Hindlimb muscle (tissue), 1 donor: ENCODE data around the gene CEP350. TPM values are rescaled to one million over a fixed set of nuclear protein-coding genes. Genes with fewer than 3 reads are reported as not detected.
"Not testable (repeated sequence)": the region's sequence is repeated elsewhere in the genome, so short reads cannot be mapped to it uniquely, and the experiment has no call there.

Experiments
- DNase-seq: peaks from one replicate; pipeline ENCODE4 v3.0.0-alpha.2; 2013
- polyA plus RNA-seq: library from polyadenylated mRNA; unstranded; fragments of 120-200 nt; gene quantifications from one replicate; pipeline ENCODE4 v1.2.1, GENCODE V29; 2013; ENCODE audit not compliant: insufficient read length

Gene CEP350
- polyA plus RNA-seq, 1 donor = 35.3 TPM

- DNase-seq = no peak
Observed at GRCh38 chr1:179939941-179940340, 14.7 kb upstream of the CEP350 start.

DNA sequence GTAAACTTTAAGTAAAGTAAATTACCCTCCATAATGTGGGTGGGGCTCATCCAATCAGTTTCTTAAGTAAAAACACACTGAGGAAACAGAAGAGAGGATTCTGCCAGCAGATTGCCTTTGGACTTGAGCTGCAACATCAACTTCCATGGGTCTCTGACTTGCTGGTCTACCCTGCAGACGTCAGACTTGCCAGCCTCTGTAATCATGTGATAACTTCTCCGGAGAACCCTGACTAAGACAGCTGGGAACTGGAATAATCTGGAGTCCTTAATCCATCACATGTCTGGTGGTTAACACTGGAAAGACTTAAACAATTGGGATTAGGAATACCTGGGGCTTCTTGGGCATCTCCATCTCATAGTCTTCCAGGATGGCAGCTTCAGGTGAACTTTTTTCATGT, 13.2 kb upstream of the CEP350 start:
- DNase-seq = no peak

- no peak for DNase-seq
Observed at GRCh38 chr1:179950651-179951050, 4.0 kb upstream of the CEP350 start.

DNA sequence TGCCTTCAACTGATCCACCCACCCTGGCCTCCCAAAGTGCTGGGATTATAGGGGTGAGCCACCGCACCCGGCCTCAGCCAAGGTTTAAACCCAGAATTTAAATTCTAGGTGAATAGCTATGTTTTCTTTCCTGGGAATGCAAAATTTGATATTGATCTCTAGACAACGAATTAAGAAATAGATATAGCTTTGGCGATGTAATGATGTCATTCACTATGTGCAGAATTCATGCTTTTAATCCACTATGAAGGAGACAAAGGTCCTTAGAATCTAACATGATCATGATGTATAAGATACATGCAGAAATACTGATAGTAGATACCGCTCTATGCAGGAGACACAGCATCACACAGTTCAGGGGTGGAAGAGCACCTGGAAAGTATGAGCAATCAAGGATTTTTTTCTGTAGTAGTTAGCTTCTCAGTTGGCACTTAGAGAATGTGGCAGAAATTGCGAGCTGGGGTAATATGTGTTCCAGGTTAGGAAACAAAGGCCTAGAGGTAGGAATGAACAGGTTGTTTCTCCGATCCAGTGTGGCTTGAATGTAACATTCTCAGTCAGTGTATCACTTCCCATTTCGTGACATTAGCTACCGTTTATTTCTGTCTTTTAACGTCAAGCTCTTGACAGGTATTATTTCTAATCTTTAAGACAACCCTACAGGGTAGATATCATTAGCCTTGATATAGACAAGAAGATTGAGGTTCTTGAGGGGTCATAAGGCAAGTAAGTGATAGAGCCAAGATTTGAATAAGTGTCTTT, 3.0 kb upstream of the CEP350 start:
- no peak for DNase-seq

- DNase-seq = no peak
Observed at GRCh38 chr1:179952186-179952585, 2.4 kb upstream of the CEP350 start.

GRCh38 chr1:179953974-179954492, 577 bp upstream of the CEP350 start:
- no peak for DNase-seq

DNA sequence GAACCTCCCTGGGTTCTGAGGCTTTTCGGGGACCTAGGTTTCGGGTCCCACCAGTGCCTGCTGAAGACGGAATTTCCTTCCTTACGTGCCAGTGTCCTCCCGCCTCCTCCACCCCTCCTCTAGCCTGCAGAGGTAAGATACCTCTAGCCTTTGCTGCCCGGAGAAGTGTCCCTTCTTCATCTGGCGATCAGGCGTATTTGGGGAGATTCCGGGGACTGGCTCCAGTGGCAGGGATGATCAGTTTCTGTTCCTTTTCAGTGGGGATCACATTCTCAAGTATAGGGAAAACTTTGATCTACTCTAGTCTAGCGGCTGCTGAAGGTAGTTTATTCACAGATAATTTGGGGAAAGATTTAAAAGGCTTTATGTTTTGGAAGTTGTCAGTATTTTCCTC, 674 bp downstream of the CEP350 start:
- DNase-seq = no peak

- no peak for DNase-seq
Observed at GRCh38 chr1:179955731-179956130, 1.1 kb downstream of the CEP350 start.

DNA sequence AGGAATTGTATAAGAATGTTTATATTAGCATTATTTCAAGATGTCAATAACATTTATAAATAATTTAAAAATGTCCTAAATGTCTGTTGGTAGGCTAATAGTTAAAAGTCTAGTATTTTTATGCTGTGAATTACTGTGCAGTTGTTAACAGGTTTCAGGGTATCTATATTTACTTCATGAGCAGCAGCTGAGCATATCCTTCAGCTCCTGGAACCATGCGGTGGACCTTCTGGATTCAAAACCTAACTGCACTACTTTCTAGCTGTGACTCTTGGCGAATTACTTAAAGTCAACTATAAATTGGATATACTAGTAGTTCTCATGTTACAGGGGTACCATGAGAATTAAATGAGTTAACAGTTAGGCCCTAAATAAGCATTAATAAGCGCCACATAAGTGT, 3.7 kb downstream of the CEP350 start:
- no peak for DNase-seq

DNA sequence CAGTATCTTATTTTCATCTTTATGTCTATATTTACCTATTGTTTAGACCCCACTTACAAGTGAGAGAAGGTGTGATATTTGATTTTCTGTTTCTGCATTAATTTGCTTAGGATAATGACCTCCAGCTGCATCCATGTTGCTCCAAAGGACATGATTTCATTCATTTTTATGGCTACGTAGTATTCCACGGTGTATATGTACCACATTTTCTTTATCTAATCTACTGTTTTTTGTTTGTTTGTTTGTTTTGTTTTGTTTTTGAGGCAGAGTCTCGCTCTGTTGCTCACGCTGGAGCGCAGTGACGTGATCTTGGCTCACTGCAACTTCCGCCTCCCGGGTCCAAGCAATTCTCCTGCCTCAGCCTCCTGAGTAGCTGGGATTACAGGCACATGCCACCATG, 7.6 kb downstream of the CEP350 start:
- not testable (repeated sequence) for DNase-seq

DNA sequence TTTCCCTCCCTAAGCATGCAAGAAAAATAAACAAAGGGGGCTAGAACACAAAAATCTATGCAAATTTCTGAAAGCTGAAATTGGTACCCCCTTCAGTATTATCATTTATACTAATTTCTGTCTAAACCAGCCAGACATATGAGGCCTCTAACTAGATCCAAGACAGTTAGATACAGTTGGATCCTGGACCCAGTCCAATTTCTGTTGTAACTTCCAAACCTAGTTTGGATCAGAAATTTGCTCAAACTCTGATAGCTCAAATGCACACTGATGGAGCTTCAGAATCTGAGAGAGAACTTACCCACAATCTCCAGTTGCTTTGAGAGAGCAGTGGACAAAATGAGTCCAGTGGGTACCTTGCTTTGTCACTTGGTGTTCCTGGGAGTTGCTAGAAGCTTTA, 11.9 kb downstream of the CEP350 start:
- DNase-seq = no peak

GRCh38 chr1:179968284-179968993, 13.8 kb downstream of the CEP350 start:
- no peak for DNase-seq

- no peak for DNase-seq
Observed at GRCh38 chr1:179968994-179969919, 14.6 kb downstream of the CEP350 start.

GRCh38 chr1:179969962-179970361, 15.4 kb downstream of the CEP350 start:
- DNase-seq = no peak

DNA sequence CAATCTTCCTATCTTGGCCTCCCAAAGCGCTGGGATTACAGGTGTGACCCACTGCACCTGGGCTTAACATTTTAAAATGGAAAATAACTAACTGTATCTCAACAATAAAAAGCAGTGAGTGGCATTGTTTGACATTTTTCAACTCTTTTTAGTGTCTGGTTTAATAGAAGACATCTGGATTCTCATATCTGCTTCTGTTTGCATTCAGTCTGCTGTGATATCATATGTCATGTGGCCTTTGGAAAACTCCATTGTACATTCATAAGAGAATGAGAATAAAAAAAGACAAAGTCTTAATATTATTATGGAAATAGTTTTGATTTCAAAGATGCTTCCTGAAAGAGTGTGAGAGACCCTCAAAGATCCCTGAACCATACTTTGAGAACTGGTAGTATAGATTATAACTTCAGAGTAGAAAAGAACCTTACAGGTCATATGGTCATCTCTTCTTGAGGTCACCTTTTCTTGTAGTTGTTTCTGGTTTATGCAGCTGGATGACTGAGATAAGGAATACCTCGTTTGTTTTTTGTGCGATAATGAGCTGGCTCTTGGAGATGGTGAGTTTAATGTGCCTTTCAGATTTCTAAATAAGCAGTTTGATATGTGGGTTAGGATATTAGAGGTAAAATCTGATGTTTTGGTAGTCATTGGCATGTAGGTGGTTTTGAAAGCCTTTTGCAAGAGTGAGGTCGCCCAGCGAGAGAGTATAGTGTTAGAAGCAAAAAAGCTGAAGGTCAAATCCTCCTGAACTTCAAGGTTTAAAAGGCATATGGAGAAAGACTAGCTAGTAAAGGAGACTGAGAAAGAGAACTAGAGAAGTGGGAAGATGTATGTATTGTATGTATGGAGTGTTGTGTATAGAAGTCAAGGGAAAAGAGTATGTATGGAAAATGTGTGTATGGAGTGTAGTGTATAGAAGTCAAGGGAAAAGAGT, 17.2 kb downstream of the CEP350 start:
- DNase-seq = no peak

DNA sequence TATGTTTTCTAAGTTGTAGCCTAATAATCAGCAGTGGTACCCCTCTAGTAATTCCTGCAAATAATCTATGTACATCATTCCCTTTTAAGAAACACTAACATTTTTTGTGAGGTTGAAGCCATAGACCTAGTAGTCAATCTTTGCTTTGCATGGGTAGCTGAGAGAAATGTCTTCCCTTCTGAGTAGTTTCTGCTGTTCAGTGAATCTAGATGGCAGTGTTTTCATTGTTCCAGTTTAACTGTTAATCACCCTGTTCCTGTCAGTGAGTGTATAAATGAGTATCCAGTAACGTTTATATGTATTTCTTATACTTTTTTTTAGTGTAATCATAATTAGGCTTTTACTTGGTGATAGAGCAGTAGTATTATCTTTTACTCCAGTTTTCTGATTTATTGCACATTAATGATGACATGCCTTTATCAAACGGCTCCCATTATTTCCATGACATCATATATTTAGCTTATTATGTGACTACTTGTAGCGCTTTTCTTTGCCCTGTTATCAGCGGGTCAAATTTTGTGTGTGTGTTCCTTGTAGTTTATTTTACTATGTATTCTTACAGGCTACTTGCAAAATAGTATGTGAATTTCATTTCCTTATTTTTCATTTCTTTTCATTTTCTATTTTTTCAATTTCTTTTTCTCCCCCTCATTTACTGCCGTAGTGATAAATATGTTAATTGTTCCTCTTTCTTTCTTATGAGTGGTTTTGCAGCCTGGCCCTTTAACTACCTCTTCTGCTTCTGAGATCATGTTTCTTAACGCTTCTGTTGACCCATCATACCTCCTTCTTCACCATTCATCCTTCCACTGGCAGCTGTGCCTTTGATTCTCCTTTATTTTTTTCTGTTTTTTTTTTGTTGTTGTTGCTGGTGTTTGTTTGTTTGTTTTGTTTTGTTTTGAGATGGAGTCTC, 18.8 kb downstream of the CEP350 start:
- DNase-seq = no peak

DNA sequence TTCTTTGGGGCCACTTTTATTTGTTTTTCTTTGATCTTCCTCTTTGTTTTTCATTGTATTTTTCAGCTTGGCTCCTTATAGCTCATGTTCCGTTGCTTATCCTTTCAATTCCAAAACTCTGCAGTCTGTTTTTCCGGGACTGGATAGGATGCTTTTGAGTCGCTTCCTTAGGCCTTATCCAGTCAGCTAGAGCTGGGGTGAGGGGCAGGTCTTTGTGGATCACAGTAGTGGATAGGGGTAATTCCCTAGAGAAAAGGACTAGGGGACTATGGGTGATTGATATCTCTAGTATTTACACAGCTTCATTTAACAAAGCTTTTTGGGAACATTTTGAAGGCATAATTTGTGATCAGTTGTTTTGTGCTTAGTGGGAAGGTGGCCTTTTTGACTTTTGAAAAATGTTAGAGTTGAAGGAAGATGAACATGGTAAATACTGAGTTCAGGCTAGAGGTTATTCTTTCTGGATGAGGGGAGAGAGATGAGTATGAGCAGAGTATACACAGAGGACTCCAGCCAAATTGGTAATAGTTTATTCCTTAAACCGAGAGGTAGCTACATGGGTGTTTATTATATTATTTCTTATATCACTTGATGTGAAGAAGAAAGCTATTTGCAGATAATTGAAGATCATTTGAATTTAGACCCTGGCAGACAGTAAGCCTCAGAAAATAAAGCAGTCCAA, 22.5 kb downstream of the CEP350 start:
- no peak for DNase-seq

- no peak for DNase-seq
Observed at GRCh38 chr1:179978199-179979079, 23.8 kb downstream of the CEP350 start.

GRCh38 chr1:179984101-179984500, 29.5 kb downstream of the CEP350 start:
- DNase-seq = no peak
